IPS DF 19.7 (cell line): ENCODE data around the gene PI4K2B.
"Not testable (repeated sequence)": the region's sequence is repeated elsewhere in the genome, so short reads cannot be mapped to it uniquely, and the experiment has no call there.

Source experiments
- DNase-seq: peaks from one replicate; pipeline ENCODE4 v3.0.0-alpha.2; 2013; ENCODE audit warnings: low read depth, low spot score

Gene PI4K2B

DNA sequence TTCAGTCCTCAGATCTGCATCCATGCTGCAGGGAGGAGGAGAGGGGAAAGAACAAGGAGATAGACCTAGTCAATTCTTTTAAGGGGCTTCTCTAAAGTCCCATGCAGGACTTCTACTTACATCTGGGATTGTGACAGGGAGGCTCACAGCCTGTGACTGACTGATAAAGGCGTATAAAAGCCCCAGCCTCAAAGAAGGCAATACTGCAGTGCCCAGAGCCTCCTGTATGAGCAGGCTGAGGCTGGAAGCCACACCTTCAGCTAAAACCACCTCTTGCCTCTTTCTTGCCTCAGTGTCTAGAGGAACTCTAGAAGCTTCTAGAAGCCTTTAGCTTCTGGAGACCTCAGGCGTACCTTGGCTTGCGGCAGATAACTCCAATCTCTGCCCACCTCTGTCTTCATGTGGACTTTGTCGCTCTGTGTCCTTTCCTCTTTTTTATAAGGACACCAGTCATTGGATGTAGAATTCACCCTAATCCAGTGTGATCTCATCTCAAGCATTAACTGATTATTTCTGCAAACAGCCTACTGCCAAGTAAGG lies 72.8 kb downstream of the PI4K2B start:
- no peak for DNase-seq

DNA sequence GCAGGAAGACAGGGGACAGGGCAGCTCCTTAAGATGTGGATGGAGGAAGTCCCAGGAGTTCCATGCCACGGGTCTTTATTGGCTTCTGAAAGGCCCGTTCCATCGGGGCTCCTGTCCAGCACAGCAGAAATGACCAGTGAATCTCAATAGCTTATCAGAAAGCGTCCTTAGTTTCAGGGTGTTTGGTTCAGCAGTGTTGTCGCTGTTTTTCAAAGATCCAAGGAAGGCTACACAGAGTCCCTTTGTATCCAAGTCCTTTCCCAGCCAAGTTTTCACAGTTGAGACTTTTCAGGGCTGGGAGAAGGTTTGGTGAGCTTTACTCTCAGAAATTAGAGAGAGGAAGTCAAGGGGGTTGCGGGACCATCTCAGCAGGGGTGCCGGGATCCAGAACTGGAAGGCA lies 73.8 kb downstream of the PI4K2B start:
- DNase-seq: no peak

DNA sequence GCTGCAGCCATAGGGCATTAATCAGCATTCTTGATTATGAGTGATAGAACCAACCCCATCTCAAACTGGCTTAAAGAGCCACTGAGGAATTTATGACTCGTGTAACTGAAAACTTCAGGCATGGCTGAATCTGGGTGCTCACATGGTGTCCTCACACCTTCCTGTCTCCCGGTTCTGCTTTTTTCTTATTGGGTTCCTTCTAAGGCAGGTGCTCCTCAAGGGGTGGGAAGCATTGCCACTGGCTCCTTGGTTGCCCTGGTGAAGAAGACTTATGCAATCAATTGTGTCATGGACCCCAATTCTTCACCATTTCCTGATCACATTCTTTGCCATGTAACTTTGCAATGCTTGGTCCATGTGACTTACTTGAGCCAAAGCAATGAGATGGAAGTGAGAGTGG lies 74.5 kb downstream of the PI4K2B start:
- DNase-seq: no peak

DNA sequence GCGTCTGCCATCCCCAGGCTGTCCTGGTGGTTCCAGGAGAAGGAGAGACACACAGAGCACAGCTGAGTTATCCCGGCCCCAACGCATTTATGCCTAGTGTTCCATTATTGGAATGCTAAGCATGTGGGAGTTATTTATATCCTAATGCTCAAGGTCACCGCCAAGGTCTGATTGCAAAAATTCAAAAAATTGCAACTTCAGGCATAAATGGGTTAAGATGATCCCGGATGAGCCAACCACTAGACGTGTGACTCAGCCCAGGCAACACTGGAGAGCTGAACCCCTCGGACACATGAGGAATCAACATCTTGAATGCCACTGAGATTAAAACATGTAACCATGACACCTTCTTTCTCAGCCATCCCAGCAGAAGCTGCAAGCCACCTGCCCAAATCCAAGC lies 74.9 kb downstream of the PI4K2B start:
- DNase-seq: no peak

DNA sequence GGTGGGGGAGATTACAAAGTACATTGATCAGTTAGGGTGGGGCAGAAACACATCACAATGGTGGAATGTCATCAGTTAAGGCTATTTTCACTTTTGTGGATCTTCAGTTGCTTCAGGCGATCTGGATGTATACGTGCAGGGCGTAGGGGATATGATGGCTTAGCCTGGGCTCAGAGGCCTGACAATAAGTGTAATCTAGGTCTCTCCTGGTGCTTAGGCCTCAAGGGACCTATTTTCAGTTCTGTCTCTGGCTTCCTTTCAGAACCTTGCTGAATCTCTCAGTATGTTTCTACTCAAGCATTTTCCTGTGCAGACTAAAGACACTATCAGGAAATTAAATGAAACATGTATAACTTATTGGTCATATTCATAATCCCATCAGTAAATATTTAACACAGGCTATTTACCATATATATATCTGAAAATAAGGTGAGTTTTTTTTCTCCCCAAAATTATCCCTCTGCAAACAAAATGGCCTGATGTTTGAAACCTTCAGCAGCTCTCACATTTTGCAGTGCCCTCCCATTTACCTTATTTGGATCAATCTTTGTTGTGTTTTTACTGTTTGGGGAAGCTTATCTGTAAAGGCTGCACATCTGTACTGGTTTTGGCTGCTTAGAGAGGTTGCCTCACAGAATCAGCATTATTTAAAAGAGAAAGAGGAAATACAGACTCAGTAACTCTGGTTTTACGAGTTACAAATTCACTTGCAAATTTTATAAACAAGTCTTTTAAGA lies 76.4 kb downstream of the PI4K2B start:
- no peak for DNase-seq

DNA sequence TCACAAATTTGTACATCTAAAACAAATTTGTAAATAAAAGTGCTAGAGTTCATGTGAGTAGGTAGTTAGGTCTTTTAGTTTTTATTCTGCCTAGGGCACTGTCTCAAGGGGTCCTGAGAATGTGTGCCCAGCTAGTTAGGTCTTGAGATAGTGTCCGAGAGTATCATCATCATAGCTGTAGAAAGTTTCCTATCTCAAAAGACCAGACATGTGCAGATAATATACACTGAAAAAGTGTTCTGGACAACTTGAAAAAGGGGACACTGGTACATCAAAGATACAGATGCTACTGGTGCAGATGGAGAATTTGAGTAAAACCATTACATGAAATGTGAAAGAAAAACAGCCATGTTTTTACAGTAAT lies 77.0 kb downstream of the PI4K2B start:
- no peak for DNase-seq

DNA sequence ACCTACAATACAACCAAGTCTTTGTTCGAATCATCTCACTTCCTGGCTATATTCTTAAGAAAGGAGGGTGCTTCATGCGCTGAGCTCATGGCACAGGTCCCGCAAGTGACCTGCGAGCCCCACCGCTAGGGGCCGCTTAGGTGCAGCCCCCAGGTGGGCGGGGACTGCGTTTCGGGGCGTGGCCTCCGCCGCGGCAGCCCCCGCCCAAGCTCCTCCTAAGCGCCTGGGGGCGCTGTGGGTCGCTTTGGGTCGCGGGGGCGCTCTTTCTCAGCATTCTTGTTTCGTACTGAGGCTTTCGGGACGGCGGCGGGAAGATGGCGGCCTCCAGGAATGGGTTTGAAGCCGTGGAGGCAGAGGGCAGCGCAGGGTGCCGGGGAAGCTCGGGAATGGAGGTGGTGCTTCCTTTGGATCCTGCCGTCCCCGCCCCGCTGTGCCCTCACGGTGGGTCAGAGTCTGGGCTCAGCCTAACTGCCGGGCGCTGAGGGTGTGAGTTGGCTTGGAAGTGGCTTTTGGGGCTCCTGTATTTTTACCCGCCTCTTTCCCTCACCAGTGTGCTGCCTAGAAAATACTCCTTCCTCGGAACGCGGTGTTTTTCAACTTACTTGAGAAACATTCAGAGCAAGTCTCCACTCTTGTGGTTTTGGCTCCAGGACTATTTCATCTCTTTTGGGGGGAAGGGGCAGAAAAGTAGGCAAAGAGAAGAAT lies 78.8 kb downstream of the PI4K2B start, which contains the start of gene ZCCHC4:
Gene ZCCHC4, plus strand, starts transcription at position 279 of the 705 bp plus-strand sequence. Its CDS starts 36 bp downstream, at position 315.
- peak; percentile 42 for DNase-seq

DNA sequence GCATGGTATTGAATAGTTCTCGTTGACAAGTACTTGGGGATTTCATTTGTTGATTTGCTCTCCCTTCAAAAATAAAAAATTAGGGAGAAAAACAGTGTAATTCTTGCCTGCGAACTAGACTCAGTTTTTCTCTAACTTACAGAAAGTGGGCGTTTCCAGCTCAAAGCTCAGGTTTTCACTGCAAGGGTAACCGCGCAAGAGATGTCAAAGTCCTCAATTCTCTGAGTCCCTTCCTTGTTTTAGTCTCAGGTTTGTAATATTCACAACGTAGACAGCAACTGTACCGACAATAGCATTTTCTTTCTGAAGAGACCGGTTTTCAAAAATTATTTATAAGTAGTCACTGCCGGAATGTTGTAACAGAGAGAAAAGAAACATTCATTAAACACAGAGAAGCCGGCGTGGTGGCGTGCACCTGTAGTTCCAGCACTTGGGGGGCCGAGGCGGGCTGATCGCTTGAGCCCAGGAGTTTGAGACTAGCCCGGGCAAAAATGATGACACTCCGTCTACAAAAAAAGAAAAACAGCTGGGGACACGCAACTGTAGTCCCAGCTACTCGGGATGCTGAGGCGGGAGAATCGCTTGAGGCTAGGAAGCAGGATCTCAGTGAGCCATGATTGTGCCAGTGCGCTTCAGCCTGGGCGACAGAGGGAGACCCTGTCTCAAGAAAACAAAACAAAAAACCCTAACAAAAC lies 79.5 kb downstream of the PI4K2B start:
- DNase-seq: no peak

DNA sequence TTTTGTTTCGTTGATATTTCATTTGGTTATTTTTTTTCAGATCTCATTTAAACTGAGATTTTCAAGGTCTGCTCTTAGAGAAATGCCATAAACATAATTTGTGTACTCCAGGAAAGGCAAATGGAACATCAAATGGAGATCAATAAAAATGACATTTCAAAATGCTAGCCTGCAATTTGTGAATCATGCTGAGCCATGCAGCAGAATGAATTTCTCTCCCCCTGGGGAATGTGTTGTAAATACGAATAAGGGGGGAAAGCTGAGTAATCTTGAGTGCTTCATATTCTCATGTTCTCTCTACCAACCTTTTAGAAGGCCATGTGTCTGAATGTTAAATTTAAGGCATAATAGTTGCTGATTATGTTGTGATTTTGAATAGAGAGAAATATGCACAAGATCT lies 86.5 kb downstream of the PI4K2B start:
- no peak for DNase-seq

DNA sequence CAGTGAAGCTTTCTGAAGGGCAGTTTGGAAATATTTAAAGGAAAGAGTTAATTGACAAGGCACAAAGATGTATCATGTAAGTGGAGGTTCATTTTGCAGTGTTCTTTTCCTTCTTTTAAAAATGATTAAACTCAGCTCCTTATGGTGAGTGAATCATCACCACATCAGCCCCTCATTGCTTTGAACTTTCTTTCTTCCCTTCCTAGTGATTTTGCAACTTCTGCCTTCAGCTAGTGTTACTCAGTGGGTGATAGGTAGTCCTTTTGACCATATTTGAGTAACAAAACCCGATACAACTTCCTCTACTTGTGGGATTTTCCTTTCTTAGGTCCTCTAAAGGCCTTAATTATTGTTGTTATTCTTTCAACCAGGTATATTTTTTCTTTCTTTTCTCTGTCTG lies 86.9 kb downstream of the PI4K2B start:
- no peak for DNase-seq

DNA sequence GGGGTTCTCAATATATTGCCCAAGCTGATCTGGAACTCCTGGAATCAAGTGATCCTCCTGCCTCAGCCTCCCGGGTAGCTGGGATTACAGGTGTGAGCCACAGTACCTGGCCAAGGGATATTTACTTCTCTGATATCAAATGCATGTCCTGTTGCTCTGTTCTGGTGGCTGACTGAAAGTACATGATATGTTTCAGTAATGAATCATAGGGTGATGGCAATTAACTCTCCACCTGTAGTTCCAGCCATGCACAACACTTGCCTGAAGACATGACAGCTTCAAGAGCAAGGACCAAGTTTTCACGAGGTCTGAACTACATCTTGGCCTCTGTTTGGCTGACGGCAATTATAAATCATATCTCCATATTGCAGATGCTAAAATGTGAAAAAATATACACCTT lies 87.9 kb downstream of the PI4K2B start:
- no peak for DNase-seq

DNA sequence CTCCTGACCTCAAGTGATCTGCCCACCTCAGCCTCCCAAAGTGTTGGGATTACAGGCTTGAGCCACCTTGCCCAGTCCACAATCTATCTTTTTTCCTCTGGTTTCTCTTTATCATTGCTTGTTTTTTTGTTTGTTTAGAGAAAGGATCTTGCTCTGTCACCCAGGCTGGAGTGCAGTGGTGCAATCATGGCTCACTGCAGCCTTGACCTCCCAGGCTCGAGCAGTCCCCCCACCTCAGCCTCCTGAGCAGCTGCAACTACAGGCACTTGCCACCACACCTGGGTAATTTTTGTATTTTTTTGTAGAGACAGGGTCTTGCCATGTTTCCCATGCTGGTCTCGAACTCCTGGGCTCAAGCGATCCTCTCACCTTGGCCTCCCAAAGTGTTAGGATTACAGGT lies 94.6 kb downstream of the PI4K2B start:
- DNase-seq: not testable (repeated sequence)
